ENCODE results near the gene GPC2.
"Not testable (repeated sequence)": the region's sequence is repeated elsewhere in the genome, so short reads cannot be mapped to it uniquely, and the experiment has no call there.

DNA sequence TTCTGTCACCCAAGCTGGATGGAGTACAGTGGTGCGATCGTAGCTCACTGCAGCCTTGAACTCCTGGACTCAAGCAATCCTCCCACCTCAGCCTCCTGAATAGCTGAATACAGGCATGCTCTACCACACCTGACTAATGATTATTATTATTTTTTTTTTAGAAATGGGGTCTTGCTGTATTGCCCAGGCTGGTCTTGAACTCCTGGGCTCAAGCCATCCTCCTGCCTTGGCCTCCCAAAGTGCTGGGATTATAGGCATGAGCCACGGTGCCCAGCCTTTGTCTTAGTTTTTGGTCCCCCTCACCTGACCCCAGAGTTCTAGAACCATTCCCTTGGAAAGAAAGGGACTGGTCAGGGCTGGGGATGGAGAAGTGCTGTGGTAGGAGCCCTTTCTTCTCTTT is 2.9 kb upstream of the GPC2 start:
- TF ChIP-seq EZH2 (IDR thresholded peaks at IDR 0.05; ENCODE audit: borderline replicate concordance, low read depth, low read length, poor library complexity, severe bottlenecking), result not testable (repeated sequence)
- TF ChIP-seq, protein P1, sequence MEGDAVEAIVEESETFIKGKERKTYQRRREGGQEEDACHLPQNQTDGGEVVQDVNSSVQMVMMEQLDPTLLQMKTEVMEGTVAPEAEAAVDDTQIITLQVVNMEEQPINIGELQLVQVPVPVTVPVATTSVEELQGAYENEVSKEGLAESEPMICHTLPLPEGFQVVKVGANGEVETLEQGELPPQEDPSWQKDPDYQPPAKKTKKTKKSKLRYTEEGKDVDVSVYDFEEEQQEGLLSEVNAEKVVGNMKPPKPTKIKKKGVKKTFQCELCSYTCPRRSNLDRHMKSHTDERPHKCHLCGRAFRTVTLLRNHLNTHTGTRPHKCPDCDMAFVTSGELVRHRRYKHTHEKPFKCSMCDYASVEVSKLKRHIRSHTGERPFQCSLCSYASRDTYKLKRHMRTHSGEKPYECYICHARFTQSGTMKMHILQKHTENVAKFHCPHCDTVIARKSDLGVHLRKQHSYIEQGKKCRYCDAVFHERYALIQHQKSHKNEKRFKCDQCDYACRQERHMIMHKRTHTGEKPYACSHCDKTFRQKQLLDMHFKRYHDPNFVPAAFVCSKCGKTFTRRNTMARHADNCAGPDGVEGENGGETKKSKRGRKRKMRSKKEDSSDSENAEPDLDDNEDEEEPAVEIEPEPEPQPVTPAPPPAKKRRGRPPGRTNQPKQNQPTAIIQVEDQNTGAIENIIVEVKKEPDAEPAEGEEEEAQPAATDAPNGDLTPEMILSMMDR (conservative IDR thresholded peaks at IDR 0.05; ENCODE audit: low read depth, low read length), result not testable (repeated sequence)

Data from A673 (cell line).